H1 (cell line): Measurements from ENCODE around the gene KCNQ1OT1. TPM values are rescaled to one million over a fixed set of nuclear protein-coding genes. Genes with fewer than 3 reads are reported as not detected.

Experiments
- CTCF ChIA-PET: fragments of 300-600 bp; sonication (Branson Sonifier 250); formaldehyde crosslinking; loops from one replicate; lab custom pipeline; 2021; ENCODE audit not compliant: partially characterized antibody; lab: Charles Lee
- POLR2A ChIA-PET: fragments of 300-600 bp; sonication (Branson Sonifier 250); formaldehyde crosslinking; loops from one replicate; lab custom pipeline; 2021; ENCODE audit warnings: inconsistent platforms; ENCODE audit not compliant: partially characterized antibody; lab: Charles Lee
- DNase-seq, 2 experiments: peaks; one replicate each; pipeline versions ENCODE4 v3.0.0 to v3.0.0-alpha.2; 2010 to 2022; ENCODE audit warnings: low spot score in 2 of 2, low read depth in 1 of 2, mixed read lengths in 1 of 2
- FAIRE-seq: peaks from 2 replicates; lab custom pipeline; 2011; peaks lifted over from hg19 to GRCh38; lab: Jason Lieb, UNC
- H2AFZ ChIP-seq: 2 replicates; pipeline ENCODE4 v1.8.1; 2012; ENCODE audit warnings: low read length, inconsistent platforms
- H2AK5ac ChIP-seq: 2 replicates; pipeline ENCODE4 v1.6.1; 2013; ENCODE audit warnings: low read depth, low read length
- H2BK120ac ChIP-seq: replicated peaks from 2 replicates; pipeline ENCODE3; 2013; ENCODE audit warnings: low read depth, low read length, inconsistent platforms
- H2BK12ac ChIP-seq: 2 replicates; pipeline ENCODE4 v1.6.1; 2013; ENCODE audit warnings: low read depth, low read length
- H2BK15ac ChIP-seq: 2 replicates; pipeline ENCODE4 v1.6.1; 2013; ENCODE audit warnings: low read length
- H2BK20ac ChIP-seq: 2 replicates; pipeline ENCODE4 v1.6.1; 2013; ENCODE audit warnings: low read length
- H2BK5ac ChIP-seq: 2 replicates; pipeline ENCODE4 v1.6.1; 2013; ENCODE audit warnings: low read depth, low read length
- H3K14ac ChIP-seq: 2 replicates; pipeline ENCODE4 v1.6.1; 2013; ENCODE audit warnings: inconsistent platforms; ENCODE audit not compliant: insufficient read length
- H3K18ac ChIP-seq: 2 replicates; pipeline ENCODE4 v1.6.1; 2013; ENCODE audit warnings: low read length; ENCODE audit errors: extremely low read depth
- H3K23ac ChIP-seq: 2 replicates; pipeline ENCODE4 v1.6.1; 2013; ENCODE audit warnings: inconsistent platforms; ENCODE audit not compliant: insufficient read length
- H3K23me2 ChIP-seq: 2 replicates; pipeline ENCODE4 v1.6.1; 2013; ENCODE audit warnings: low read depth, low read length
- H3K27ac ChIP-seq: 2 replicates; pipeline ENCODE4 v1.6.1; 2011; ENCODE audit warnings: low read depth, low read length, inconsistent platforms
- H3K27me3 ChIP-seq, 4 experiments: replicated peaks in 1 of 4; 1 replicate in 1 of 4; 2 replicates in 3 of 4; pipeline versions ENCODE4 v1.6.1 to v1.8.1; 2011 to 2013; ENCODE audit warnings: low read length in 3 of 4, mild to moderate bottlenecking in 3 of 4, inconsistent platforms in 2 of 4, mixed read lengths in 2 of 4, moderate library complexity in 1 of 4; ENCODE audit not compliant: control insufficient read depth in 3 of 4, insufficient read depth in 3 of 4; ENCODE audit errors: extremely low read depth in 1 of 4
- H3K36me3 ChIP-seq, 4 experiments: 2 replicates each; pipeline versions ENCODE4 v1.6.1 to v1.8.1; 2011 to 2013; ENCODE audit warnings: mild to moderate bottlenecking in 4 of 4, low read length in 3 of 4, moderate library complexity in 2 of 4, control low read depth in 1 of 4, inconsistent platforms in 1 of 4; ENCODE audit not compliant: insufficient read depth in 4 of 4, control insufficient read depth in 2 of 4
- H3K4ac ChIP-seq: replicated peaks from 2 replicates; pipeline ENCODE3; 2013; ENCODE audit warnings: low read length, low read depth, mixed read lengths, inconsistent platforms; ENCODE audit not compliant: insufficient read length
- H3K4me1 ChIP-seq, 4 experiments: replicated peaks in 1 of 4; 1 replicate in 1 of 4; 2 replicates in 3 of 4; pipeline versions ENCODE4 v1.6.1 to v1.8.1; 2011 to 2013; ENCODE audit warnings: low read length in 3 of 4, inconsistent platforms in 2 of 4, mixed read lengths in 1 of 4; ENCODE audit not compliant: insufficient read depth in 4 of 4, control insufficient read depth in 3 of 4
- H3K4me2 ChIP-seq, 2 experiments: 2 replicates each; pipeline versions ENCODE4 v1.6.1 to v1.8.1; 2011 to 2013; ENCODE audit warnings: low read depth in 2 of 2, low read length in 2 of 2, control low read depth in 1 of 2, inconsistent platforms in 1 of 2, mild to moderate bottlenecking in 1 of 2; ENCODE audit not compliant: insufficient read depth in 1 of 2
- H3K4me3 ChIP-seq, 4 experiments: fragments of 200-600, 300-600 bp in 1 of 4; sonication (generic), shearing (Covaris generic), sonication (Bioruptor Twin) in 1 of 4; 2 replicates each; pipeline versions ENCODE4 v1.5.1 to v1.8.1; 2011 to 2016; ENCODE audit warnings: low read length in 4 of 4, low read depth in 3 of 4, control low read depth in 2 of 4, inconsistent platforms in 2 of 4, mild to moderate bottlenecking in 2 of 4, mixed read lengths in 1 of 4, moderate library complexity in 1 of 4; ENCODE audit not compliant: insufficient read depth in 2 of 4; ENCODE audit errors: extremely low read depth in 1 of 4
- H3K56ac ChIP-seq: replicated peaks from 2 replicates; pipeline ENCODE3; 2013; ENCODE audit warnings: low read depth, mild to moderate bottlenecking, mixed read lengths, low read length, inconsistent platforms; ENCODE audit not compliant: insufficient read length
- H3K79me1 ChIP-seq: 2 replicates; pipeline ENCODE4 v1.6.1; 2013; ENCODE audit warnings: low read depth, low read length, control low read depth
- H3K79me2 ChIP-seq, 2 experiments: 2 replicates each; pipeline versions ENCODE4 v1.6.1 to v1.8.1; 2012 to 2013; ENCODE audit warnings: low read length in 2 of 2, mild to moderate bottlenecking in 2 of 2, inconsistent platforms in 1 of 2; ENCODE audit not compliant: insufficient read depth in 2 of 2, control insufficient read depth in 1 of 2
- H3K9ac ChIP-seq, 4 experiments: replicated peaks in 1 of 4; 1 replicate in 1 of 4; 2 replicates in 3 of 4; pipeline versions ENCODE4 v1.6.1 to v1.8.1; 2011 to 2013; ENCODE audit warnings: low read depth in 3 of 4, low read length in 3 of 4, control low read depth in 2 of 4, mild to moderate bottlenecking in 2 of 4, moderate library complexity in 2 of 4, inconsistent platforms in 1 of 4; ENCODE audit errors: extremely low read depth in 1 of 4
- H3K9me3 ChIP-seq, 2 experiments: 2 replicates each; pipeline versions ENCODE4 v1.6.1 to v1.8.1; 2012 to 2013; ENCODE audit warnings: mild to moderate bottlenecking in 2 of 2, moderate library complexity in 2 of 2, control low read depth in 1 of 2, inconsistent platforms in 1 of 2, low read depth in 1 of 2, low read length in 1 of 2, mixed read lengths in 1 of 2; ENCODE audit not compliant: insufficient read depth in 2 of 2
- H4K20me1 ChIP-seq, 2 experiments: replicated peaks in 1 of 2; 2 replicates each; pipeline versions ENCODE3 to v1.8.1; 2011 to 2013; ENCODE audit warnings: inconsistent platforms in 2 of 2, low read length in 2 of 2, mild to moderate bottlenecking in 1 of 2; ENCODE audit not compliant: insufficient read depth in 2 of 2, control insufficient read depth in 1 of 2
- H4K5ac ChIP-seq: 2 replicates; pipeline ENCODE4 v1.6.1; 2013; ENCODE audit warnings: low read length, low read depth, mixed read lengths, inconsistent platforms; ENCODE audit not compliant: insufficient read length
- H4K8ac ChIP-seq: 2 replicates; pipeline ENCODE4 v1.8.0; 2013; ENCODE audit warnings: mild to moderate bottlenecking, moderate library complexity, low read length, inconsistent platforms; ENCODE audit not compliant: insufficient read depth; ENCODE audit errors: extremely low read depth
- H4K91ac ChIP-seq: replicated peaks from 2 replicates; pipeline ENCODE3; 2013; ENCODE audit warnings: low read length, mixed read lengths, inconsistent platforms; ENCODE audit not compliant: insufficient read length
- ASH2L ChIP-seq: fragments of 200-600, 300-600 bp; sonication (generic); IDR thresholded peaks from one replicate; pipeline ENCODE4 v1.7.1; 2017; ENCODE audit warnings: low read length
- CBX5 ChIP-seq: fragments of 300-800, 300-1000 bp; sonication (generic); IDR thresholded peaks from 2 replicates; pipeline ENCODE4 v1.7.1; 2016; ENCODE audit warnings: antibody characterized with exemption, low read length, low read depth
- CHD2 ChIP-seq: IDR thresholded peaks from 2 replicates; pipeline ENCODE4 v1.6.1; 2012; ENCODE audit warnings: low read length, improper control_type of control experiment
- GABPA ChIP-seq: IDR thresholded peaks from 2 replicates; pipeline ENCODE4 v1.6.1; 2011; ENCODE audit warnings: mild to moderate bottlenecking, low read length, moderate library complexity, borderline replicate concordance; ENCODE audit not compliant: insufficient read depth
- HDAC6 ChIP-seq: IDR thresholded peaks from one replicate; pipeline ENCODE4 v1.7.1; 2012; ENCODE audit warnings: low read depth, mild to moderate bottlenecking, inconsistent platforms, low read length, moderate library complexity
- JUN ChIP-seq: IDR thresholded peaks from 2 replicates; pipeline ENCODE4 v1.6.1; 2011; ENCODE audit warnings: low read depth, mild to moderate bottlenecking, improper control_type of control experiment, low read length
- KDM4A ChIP-seq: IDR thresholded peaks from one replicate; pipeline ENCODE4 v1.7.1; 2012; ENCODE audit warnings: low read depth, mild to moderate bottlenecking, moderate library complexity, low read length, inconsistent platforms; ENCODE audit not compliant: severe bottlenecking
- NRF1 ChIP-seq: IDR thresholded peaks from 2 replicates; pipeline ENCODE4 v1.6.1; 2011; ENCODE audit warnings: mild to moderate bottlenecking, low read depth, low read length, improper control_type of control experiment
- SIN3A ChIP-seq, 2 experiments: IDR thresholded peaks in 1 of 2; conservative IDR thresholded peaks in 1 of 2; 2 replicates each; pipeline ENCODE4 v1.6.1; 2011 to 2012; ENCODE audit warnings: low read length in 2 of 2, improper control_type of control experiment in 1 of 2, low read depth in 1 of 2, mild to moderate bottlenecking in 1 of 2
- SIRT6 ChIP-seq: IDR thresholded peaks from one replicate; pipeline ENCODE4 v1.7.1; 2012; ENCODE audit warnings: low read length, inconsistent platforms
- SUZ12 ChIP-seq: fragments of 200-600 bp; sonication (generic); IDR thresholded peaks from 2 replicates; pipeline ENCODE4 v1.6.1; 2012; ENCODE audit warnings: mild to moderate bottlenecking, inconsistent platforms, low read length, moderate library complexity, mixed read lengths
- TAF1 ChIP-seq: IDR thresholded peaks from 2 replicates; pipeline ENCODE4 v1.6.1; 2011; ENCODE audit warnings: mild to moderate bottlenecking, low read depth, low read length
- WGBS, 2 experiments: shearing (Covaris generic) in 1 of 2; methylation state at CpG; one replicate each; pipeline versions ENCODE4 v1.1.6 to v1.1.7; 2013 to 2015; ENCODE audit warnings: low lambda C conversion rate in 2 of 2, mixed read lengths in 2 of 2, inconsistent platforms in 1 of 2, low coverage in 1 of 2, missing lambda C conversion rate in 1 of 2; ENCODE audit not compliant: insufficient replicate concordance in 2 of 2, insufficient coverage in 1 of 2, insufficient read length in 1 of 2; ENCODE audit errors: extremely low coverage in 1 of 2, missing lambda C conversion rate in 1 of 2; 5-methylcytosine and 5-hydroxymethylcytosine counted together
- polyA plus RNA-seq, 7 experiments: library from polyadenylated mRNA; depleted of rRNA in 3 of 7; stranded (reverse) in 5 of 7; unstranded in 2 of 7; fragments of >200 nt in 5 of 7; fragments of 200-250 nt in 2 of 7; gene quantifications; 1 replicate in 5 of 7; 2 replicates in 1 of 7; 4 replicates in 1 of 7; pipeline versions ENCODE4 v1.2.1 to v1.2.3, GENCODE V29; 2011 to 2013; ENCODE audit warnings: missing spikeins in 2 of 7, mixed read lengths in 2 of 7
- total RNA-seq: library from RNA; stranded (reverse); fragmentation: NEBNext Ultra II Directional; extraction: Animal tissue kit (Norgen Biotek cat#: 25700); gene quantifications from 2 replicates; pipeline ENCODE4 v1.2.1, GENCODE V29; 2021

Gene KCNQ1OT1
- total and polyA plus RNA-seq, 2 of the 8 experiments (the other 6 are each of a cell fraction or from before 2014, with no cell fraction given): 0.21 to 1.2 TPM

- H3K4me1 ChIP-seq: peaks cover 0 to 16% (median 11%) of the 10 kb centered on the region in 4 experiments; a peak in 6 of 7 replicates
- H2BK20ac ChIP-seq: no peak overlapping the region
- no peak overlapping the region for H2BK12ac ChIP-seq
- no peak overlapping the region for H2BK15ac ChIP-seq
- H3K79me1 ChIP-seq: no peaks in the 10 kb centered on the region
- H3K18ac ChIP-seq: no peak overlapping the region
- no peaks in the 10 kb centered on the region for H3K36me3 ChIP-seq
- H3K79me2 ChIP-seq: no peaks in the 10 kb centered on the region
- peaks cover 12 to 25% of the 10 kb centered on the region in 2 experiments for H3K9me3 ChIP-seq
- no peak overlapping the region for H3K4me3 ChIP-seq
- peaks cover 21 to 90% (median 57%) of the 10 kb centered on the region in 4 experiments for H3K27me3 ChIP-seq
- WGBS, 2 experiments: 88% methylated on average over 23 of the region's 27 CpGs; no CpG with 5 or more reads in 1 of the 2 experiments
- no peak overlapping the region for H2BK120ac ChIP-seq
- no peak overlapping the region for H4K8ac ChIP-seq
- H3K4ac ChIP-seq: no peak overlapping the region
- no peak overlapping the region for H3K14ac ChIP-seq
- peaks cover 0 to 8% of the 10 kb centered on the region in 2 experiments for H4K20me1 ChIP-seq
- ChIA-PET POLR2A (no interaction called here), CTCF (interaction anchor here (0.8 to 1.7 kb wide), 3 partner anchors 18 to 306 kb away, joined by 3 to 4 read pairs (median 3); no protein-coding TSS in a partner anchor)
- no peak overlapping the region for H4K91ac ChIP-seq
- no peak overlapping the region for H4K5ac ChIP-seq
- no peak overlapping the region for H3K56ac ChIP-seq
- no peak overlapping the region for H3K23ac ChIP-seq
- no peak overlapping the region for H3K9ac ChIP-seq
- FAIRE-seq (no peak), DNase-seq (no peak)
- no peak overlapping the region for H2BK5ac ChIP-seq
- no peak overlapping the region for H2AK5ac ChIP-seq
- H3K27ac ChIP-seq: no peak overlapping the region
- H3K23me2 ChIP-seq: no peaks in the 10 kb centered on the region
- H3K4me2 ChIP-seq: no peak overlapping the region
- H2AFZ ChIP-seq: no peak overlapping the region
- TF ChIP-seq CBX5 (no peak), SUZ12 (no peak), TAF1 (no peak), KDM4A (no peak), JUN (no peak), GABPA (no peak), SIRT6 (no peak), HDAC6 (no peak), NRF1 (no peak), SIN3A (conservative IDR thresholded peaks at IDR 0.05 in 1 of 2, IDR thresholded peaks at IDR 0.05 in 1 of 2; ENCODE audit: low read depth in 1 of 2, low read length in 2 of 2) (no peak), ASH2L (no peak), CHD2 (no peak)
These were observed 25.8 kb upstream of the KCNQ1OT1 start for GRCh38 chr11:2725368-2726300.
